HUES64 (cell line): Measurements from ENCODE around the gene MNX1.

ENCODE experiments used
- H3K27ac ChIP-seq: 2 replicates; pipeline ENCODE4 v1.7.0; 2013; ENCODE audit warnings: low read depth, low read length, inconsistent platforms
- H3K27me3 ChIP-seq: 2 replicates; pipeline ENCODE4 v1.6.1; 2013; ENCODE audit warnings: mild to moderate bottlenecking, low read length; ENCODE audit not compliant: insufficient read depth
- H3K36me3 ChIP-seq: 2 replicates; pipeline ENCODE4 v1.6.1; 2013; ENCODE audit warnings: mild to moderate bottlenecking, low read length; ENCODE audit not compliant: insufficient read depth
- H3K4me1 ChIP-seq: 2 replicates; pipeline ENCODE4 v1.6.1; 2013; ENCODE audit warnings: mild to moderate bottlenecking, low read length, moderate library complexity; ENCODE audit not compliant: insufficient read depth
- H3K4me3 ChIP-seq: 2 replicates; pipeline ENCODE4 v1.5.1; 2013; ENCODE audit warnings: mild to moderate bottlenecking, low read length, moderate library complexity
- H3K9ac ChIP-seq: 2 replicates; pipeline ENCODE4 v1.6.1; 2013; ENCODE audit warnings: mild to moderate bottlenecking, low read depth, low read length
- H3K9me3 ChIP-seq: 2 replicates; pipeline ENCODE4 v1.6.1; 2013; ENCODE audit warnings: low read depth, low read length; ENCODE audit not compliant: insufficient read depth
- WGBS: fragments of 150-250, 120-280 bp; methylation state at CpG from one replicate; pipeline ENCODE4 v1.1.7; 2013; ENCODE audit warnings: missing lambda C conversion rate; 5-methylcytosine and 5-hydroxymethylcytosine counted together

Gene MNX1

DNA sequence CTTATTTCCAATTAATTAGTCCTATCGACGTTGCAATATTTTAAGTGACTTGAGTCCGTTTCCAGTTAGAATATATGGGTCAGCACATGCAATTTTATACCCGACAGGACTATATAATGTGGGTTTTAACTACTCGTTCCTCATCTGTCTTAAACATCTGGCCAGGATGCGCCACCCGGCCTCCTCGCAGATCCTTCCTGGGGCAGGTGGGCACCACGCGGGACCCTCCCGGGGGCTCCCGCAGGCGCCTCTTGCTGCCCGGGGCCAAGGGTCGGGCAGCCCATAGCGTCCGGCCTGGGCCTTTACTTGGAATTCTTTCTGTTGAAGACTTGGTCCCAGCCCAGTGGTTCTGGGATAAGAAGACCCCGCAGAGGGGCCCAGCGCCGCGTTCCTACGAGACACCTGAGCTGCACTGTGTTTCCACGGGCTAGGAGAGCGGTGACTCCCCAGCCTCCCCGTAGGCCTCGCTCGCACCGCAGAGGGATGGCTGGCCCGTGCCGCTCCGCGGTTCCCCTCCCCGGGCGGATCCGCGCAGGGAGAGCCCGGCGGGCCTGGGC is 10.1 kb upstream of the MNX1 start:
- peaks cover 13% of the 10 kb centered on the region; the same call in 1 of the 2 replicates for H3K4me1 ChIP-seq
- no peaks in the 10 kb centered on the region for H3K9me3 ChIP-seq
- no peak overlapping the region for H3K9ac ChIP-seq
- H3K27me3 ChIP-seq = peaks cover 100% of the 10 kb centered on the region
- no peak overlapping the region for H3K4me3 ChIP-seq
- no peak overlapping the region for H3K27ac ChIP-seq
- H3K36me3 ChIP-seq = no peaks in the 10 kb centered on the region
- 3% methylated on average over 38 of the region's 38 CpGs for WGBS

DNA sequence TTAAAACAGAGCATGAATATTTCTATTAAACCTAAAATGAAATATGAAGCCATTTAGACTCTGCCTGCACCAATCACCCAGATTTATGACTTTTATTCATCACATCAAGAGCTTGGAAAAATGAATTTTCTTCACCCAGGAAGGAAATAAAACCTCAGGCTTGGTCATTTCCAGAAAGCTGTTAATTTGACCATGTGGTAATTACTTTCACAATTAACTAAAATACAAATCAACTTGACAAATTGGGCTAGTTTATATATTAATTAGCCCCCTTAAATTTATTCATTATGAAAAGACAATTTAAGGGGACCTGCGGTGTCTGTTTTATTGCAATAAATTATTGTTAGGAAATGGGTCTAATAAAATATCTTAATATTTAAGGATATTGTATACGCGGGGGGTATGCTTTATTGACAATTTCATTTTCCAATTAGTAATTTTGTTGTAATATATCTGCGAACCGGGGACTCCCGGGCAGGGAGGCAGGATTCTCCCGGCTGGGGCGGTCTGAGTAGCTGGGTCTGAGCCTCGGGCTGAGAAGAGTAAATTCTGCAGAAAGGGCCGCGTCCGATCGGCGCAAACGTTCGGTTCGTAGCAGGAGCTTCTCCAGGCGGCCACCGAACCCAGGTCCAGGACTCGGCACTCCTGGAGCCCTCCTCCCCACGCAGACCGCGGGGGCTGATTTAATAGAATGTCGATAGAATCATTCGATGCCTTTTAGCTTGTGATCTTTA is 9.4 kb upstream of the MNX1 start:
- Histone ChIP-seq H3K9me3 (no peaks in the 10 kb centered on the region), H3K27me3 (peaks cover 100% of the 10 kb centered on the region), H3K4me1 (peaks cover 19% of the 10 kb centered on the region; the same call in 1 of the 2 replicates), H3K4me3 (no peak overlapping the region), H3K9ac (no peak overlapping the region), H3K36me3 (no peaks in the 10 kb centered on the region), H3K27ac (no peak overlapping the region)
- 10% methylated on average over 21 of the region's 25 CpGs for WGBS

DNA sequence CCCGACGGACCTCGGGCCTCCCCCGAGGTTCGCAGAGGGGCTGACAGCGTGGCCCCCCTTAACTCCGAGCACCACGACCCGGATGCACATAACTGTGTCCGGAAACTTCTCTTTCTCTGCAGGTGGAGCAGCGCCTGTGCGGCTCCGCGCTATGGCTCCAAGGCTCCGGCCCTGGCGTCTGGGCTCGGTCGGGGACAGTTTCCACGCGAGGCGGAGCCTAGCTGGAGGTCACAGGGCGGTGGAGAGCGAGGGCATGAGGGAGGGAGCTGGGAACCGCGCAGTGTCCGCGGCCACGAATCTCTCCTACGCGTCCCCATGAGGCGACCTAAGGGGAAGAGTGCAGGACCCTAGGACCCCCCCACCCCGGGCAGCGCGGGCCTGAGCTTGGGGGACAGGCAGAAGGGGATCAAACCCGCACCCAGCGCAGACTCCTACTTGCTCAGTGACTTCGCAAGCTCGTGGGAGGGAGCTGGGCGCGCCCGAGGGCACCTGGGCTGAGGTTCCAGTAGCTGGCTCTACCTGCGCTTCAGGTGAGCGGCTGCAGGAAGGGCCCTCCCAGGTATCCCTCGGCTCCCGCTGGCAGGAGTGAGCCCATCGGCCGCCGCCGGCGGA is 8.6 kb upstream of the MNX1 start:
- H3K4me1 ChIP-seq = peaks cover 27% of the 10 kb centered on the region
- peaks cover 100% of the 10 kb centered on the region for H3K27me3 ChIP-seq
- 2% methylated on average over 50 of the region's 50 CpGs for WGBS

DNA sequence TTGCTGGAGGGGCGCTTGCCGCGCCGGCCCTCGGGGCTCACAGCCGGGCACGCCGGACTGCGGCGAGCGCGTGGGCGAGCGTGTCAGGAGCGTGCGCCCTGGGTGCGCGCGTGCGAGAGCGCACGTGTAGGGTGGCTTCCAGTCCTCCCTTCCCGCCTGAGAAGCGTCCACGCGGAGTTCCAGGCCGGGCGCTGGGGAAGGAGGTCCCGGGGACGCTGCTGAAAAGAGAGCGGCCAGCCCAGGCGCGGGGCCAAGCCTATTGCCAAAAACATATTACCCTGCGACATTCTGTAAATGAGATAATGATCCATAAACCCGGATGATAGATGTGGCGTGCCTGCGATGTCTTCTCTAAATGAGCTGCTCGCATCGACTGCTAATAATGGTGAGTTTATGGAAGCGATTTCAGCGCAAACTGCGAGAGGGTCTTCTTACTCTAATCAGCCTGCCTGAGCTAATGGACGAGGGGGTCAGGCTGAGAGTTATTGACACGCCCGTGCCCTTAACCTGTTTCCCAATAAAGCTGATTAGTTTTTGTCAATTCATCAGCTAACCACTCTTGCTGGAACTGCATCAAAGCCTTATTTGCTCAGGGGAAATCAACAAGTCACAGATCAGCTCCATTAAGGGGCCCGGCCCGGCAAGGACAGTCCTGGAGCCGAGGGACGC is 8.0 kb upstream of the MNX1 start:
- Histone ChIP-seq H3K36me3 (no peaks in the 10 kb centered on the region), H3K9me3 (no peaks in the 10 kb centered on the region), H3K4me1 (peaks cover 33% of the 10 kb centered on the region), H3K4me3 (peak overlapping the region; percentile 16; the same call in 1 of the 2 replicates), H3K27me3 (peaks cover 100% of the 10 kb centered on the region), H3K27ac (no peak overlapping the region), H3K9ac (no peak overlapping the region)
- 4% methylated on average over 49 of the region's 49 CpGs for WGBS

More for the DNA sequence above, 8.6 kb upstream of the MNX1 start:
- H3K27ac ChIP-seq = no peak overlapping the region
- no peaks in the 10 kb centered on the region for H3K36me3 ChIP-seq
- peak overlapping the region; percentile 16 for H3K4me3 ChIP-seq
- no peak overlapping the region for H3K9ac ChIP-seq
- H3K9me3 ChIP-seq = no peaks in the 10 kb centered on the region

DNA sequence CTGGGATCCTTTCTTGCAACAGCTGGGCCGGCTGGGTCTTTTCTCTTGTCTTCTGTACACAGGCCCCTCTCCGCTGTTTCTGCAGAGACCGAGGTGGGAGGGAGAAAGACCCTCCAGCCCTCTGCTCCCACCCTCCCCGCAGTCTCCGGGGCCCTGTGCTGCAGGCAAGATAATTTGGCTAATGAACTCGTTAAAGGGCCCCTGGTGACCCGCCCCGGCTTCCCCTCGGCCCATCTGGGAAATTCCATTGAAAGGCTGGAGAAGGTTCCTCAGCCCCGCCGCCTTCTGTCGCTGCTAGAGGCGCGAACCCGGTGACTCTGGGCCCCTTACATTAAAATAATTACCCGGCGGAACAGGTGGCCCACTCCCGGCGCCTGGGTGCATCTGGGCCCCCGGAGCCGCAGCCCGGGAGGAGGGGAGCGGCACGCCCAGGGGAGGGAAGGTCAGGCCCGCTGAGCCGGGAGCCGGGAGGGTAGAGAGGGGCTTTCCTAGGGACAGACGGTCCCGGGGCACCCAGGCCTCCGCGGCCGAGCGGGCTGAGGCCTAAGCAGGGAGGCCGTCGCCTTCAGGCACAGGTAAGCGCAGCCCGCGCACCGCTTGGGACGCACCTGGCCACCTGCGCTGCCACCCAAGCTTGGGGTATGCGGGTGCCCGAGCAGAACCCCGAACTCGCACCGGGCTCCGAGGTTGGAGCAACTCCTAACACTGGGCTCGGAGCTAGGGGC is 7.3 kb upstream of the MNX1 start:
- Histone ChIP-seq H3K27ac (no peak overlapping the region), H3K4me3 (no peak overlapping the region), H3K9ac (no peak overlapping the region), H3K27me3 (peaks cover 100% of the 10 kb centered on the region), H3K36me3 (no peaks in the 10 kb centered on the region), H3K9me3 (no peaks in the 10 kb centered on the region), H3K4me1 (peaks cover 32% of the 10 kb centered on the region)
- 2% methylated on average over 48 of the region's 48 CpGs for WGBS

DNA sequence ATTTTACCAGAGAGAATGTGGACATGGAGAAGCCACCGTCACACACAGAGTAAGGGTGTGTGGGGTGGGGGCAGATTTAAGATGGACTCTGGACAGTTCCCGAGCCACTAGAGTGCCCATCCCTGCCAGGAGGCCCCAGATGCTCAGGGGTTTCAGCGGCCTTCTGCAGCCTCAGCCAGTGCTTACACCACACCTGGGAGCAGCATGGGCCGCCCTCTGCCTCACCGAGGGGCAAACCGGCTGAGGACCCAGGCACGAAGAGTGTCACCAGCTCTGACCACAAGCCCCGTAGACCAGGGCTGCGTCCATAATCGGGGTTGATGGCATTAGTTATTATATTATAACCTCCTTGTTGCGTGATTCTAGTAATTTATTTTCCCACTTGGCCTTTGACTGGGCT is 6.7 kb upstream of the MNX1 start:
- Histone ChIP-seq H3K9ac (no peak overlapping the region), H3K27me3 (peaks cover 100% of the 10 kb centered on the region)
- 9% methylated on average over 9 of the region's 11 CpGs for WGBS

DNA sequence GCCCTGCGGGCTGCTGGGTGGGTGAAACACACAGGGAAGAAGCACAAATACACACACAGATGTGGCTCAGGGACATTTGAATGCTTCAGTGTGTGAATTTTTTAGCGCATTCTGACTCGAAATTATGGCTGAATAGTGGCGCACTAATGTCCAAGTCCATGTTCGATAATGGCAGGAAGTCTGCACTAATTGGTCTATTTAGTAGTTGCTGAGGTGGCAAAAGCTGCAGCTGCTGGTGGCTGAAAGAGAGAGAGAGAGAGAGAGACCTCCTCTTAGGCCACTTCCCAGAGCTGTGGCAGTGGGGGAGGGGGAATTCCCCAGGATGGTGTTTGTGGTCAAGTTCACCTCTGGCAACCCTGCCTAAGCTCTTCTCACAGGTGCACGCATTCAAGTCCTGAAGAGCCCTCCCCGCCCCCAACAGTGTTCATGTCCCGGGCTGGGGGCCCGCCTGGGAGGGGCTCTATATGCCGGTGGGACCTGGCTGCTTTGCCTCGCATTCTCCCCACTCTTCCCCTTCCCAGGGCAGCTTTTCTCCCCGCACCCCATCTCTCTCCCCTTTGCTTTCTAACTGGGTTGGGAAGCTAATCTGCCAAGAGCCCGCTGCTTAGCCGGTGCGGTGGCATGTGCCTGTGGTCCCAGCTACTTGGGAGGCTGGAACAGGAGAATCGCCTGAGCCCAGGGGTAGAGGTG is 6.0 kb upstream of the MNX1 start:
- peaks cover 100% of the 10 kb centered on the region for H3K27me3 ChIP-seq
- no peaks in the 10 kb centered on the region for H3K9me3 ChIP-seq
- no peak overlapping the region for H3K9ac ChIP-seq
- no peaks in the 10 kb centered on the region for H3K36me3 ChIP-seq
- H3K4me3 ChIP-seq = no peak overlapping the region
- 7% methylated on average over 16 of the region's 16 CpGs for WGBS
- H3K4me1 ChIP-seq = peaks cover 30% of the 10 kb centered on the region
- no peak overlapping the region for H3K27ac ChIP-seq

More for the DNA sequence above, 6.7 kb upstream of the MNX1 start:
- Histone ChIP-seq H3K36me3 (no peaks in the 10 kb centered on the region), H3K4me3 (no peak overlapping the region), H3K27ac (no peak overlapping the region), H3K4me1 (peaks cover 30% of the 10 kb centered on the region), H3K9me3 (no peaks in the 10 kb centered on the region)

DNA sequence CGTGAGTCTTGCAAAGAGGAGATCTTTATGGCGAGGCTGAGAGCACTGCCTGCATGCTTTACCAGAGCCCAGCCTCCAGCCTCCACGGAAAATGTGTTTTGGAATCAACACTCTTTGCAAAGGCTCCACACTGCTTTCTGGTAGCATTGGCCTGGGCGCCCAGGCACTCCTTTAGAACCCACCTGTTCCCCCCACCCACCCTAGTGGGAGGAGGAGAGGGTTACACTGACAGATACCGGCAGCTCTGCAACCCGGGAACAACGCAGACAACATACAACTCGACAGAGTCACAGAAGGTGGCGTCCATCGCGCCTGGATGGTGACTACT is 5.5 kb upstream of the MNX1 start:
- Histone ChIP-seq H3K9me3 (no peaks in the 10 kb centered on the region), H3K9ac (no peak overlapping the region), H3K36me3 (no peaks in the 10 kb centered on the region), H3K4me1 (peaks cover 30% of the 10 kb centered on the region), H3K4me3 (no peak overlapping the region), H3K27ac (no peak overlapping the region), H3K27me3 (peaks cover 100% of the 10 kb centered on the region)
- WGBS = 7% methylated on average over 10 of the region's 11 CpGs

DNA sequence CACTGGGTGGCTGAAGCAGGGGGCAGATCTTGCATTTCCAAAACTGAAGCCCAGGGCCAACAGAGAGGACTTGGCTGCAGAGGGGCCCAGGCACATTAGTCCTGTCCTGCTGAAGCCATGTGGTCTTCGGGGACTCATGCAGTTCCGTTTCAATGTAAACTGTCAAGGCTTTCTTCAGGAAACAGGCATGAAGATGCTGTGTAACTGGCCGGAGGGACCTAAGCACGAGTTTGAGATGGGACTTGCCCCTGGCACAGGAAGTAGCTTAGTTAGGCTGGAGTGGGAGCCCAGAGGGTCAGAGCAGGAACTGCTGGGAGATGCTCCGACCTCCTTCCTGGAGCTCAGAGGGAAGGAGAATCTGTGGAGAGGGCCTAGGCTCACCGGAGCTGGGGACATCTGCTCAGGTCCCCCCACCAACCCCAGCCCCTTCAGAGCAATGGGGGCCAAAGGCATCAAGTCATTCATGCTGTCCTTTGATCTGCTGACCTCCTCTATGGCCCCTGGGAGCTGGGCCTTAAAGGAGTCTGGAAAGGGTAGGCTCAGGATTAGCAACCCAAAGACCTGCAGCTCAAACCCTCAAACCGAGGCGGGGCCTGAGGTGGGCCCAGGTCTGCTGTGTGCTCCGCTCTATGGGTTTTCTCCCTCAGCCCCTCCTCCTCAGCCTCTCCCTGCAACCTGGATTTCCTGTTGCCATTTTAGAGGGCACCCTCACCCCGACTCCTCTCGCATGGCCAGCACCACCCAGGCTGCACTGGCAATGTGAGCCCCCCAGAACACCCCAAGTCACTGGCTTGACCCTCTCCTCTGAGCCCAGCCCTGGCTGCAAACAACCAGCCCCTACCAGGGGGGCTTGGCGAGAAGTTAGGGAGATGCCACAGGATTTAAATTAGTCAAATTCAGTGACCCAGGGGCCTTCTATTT is 4.4 kb upstream of the MNX1 start:
- H3K36me3 ChIP-seq = no peaks in the 10 kb centered on the region
- 40% methylated on average over 12 of the region's 12 CpGs for WGBS
- H3K9me3 ChIP-seq = no peaks in the 10 kb centered on the region
- peaks cover 30% of the 10 kb centered on the region for H3K4me1 ChIP-seq
- H3K4me3 ChIP-seq = no peak overlapping the region
- no peak overlapping the region for H3K27ac ChIP-seq
- H3K9ac ChIP-seq = no peak overlapping the region
- H3K27me3 ChIP-seq = peaks cover 100% of the 10 kb centered on the region
